Fibroblast of villous mesenchyme (primary cell): ENCODE measurements around the gene BRINP1. TPM values are rescaled to one million over a fixed set of nuclear protein-coding genes. Genes with fewer than 3 reads are reported as not detected.

ENCODE experiments used
- DNase-seq: peaks from one replicate; pipeline ENCODE4 v3.0.0-alpha.2; 2010; ENCODE audit warnings: low read depth
- H3K4me3 ChIP-seq: 2 replicates; pipeline ENCODE4 v1.5.1; 2011; ENCODE audit warnings: low read depth, mild to moderate bottlenecking, low read length
- CTCF ChIP-seq: IDR thresholded peaks from 2 replicates; pipeline ENCODE4 v1.5.1; 2012; ENCODE audit warnings: low read depth, mild to moderate bottlenecking, low read length; ENCODE audit not compliant: insufficient read depth
- total RNA-seq: library from RNA; depleted of rRNA; stranded (reverse); fragments of >200 nt; gene quantifications from 2 replicates; pipeline ENCODE4 v1.2.3, GENCODE V29; 2012

The BRINP1 gene
- total RNA-seq, 1 donor = under 0.01 TPM

- H3K4me3 ChIP-seq = no peak overlapping the region
- DNase-seq = no peak
- TF ChIP-seq CTCF = no peak
Measured at GRCh38 chr9:119322184-119322583, 47.1 kb downstream of the BRINP1 start.

- H3K4me3 ChIP-seq = no peak overlapping the region
- no peak for TF ChIP-seq CTCF
- no peak for DNase-seq
Measured at GRCh38 chr9:119318371-119318770, 50.9 kb downstream of the BRINP1 start.

GRCh38 chr9:119313846-119314245 lies 55.4 kb downstream of the BRINP1 start:
- TF ChIP-seq CTCF = no peak
- DNase-seq = no peak
- H3K4me3 ChIP-seq = no peak overlapping the region

- H3K4me3 ChIP-seq = no peak overlapping the region
- TF ChIP-seq CTCF = no peak
- DNase-seq = no peak
Measured at GRCh38 chr9:119310741-119311140, 58.5 kb downstream of the BRINP1 start.

GRCh38 chr9:119307471-119307870 lies 61.8 kb downstream of the BRINP1 start:
- H3K4me3 ChIP-seq = no peak overlapping the region
- TF ChIP-seq CTCF = no peak
- no peak for DNase-seq

- H3K4me3 ChIP-seq = no peak overlapping the region
- DNase-seq = no peak
- TF ChIP-seq CTCF = no peak
Measured at GRCh38 chr9:119304555-119304954, 64.7 kb downstream of the BRINP1 start.

- TF ChIP-seq CTCF = no peak
- no peak for DNase-seq
- H3K4me3 ChIP-seq = no peak overlapping the region
Measured at GRCh38 chr9:119302988-119303698, 66.1 kb downstream of the BRINP1 start.
